ENCODE results near the gene MTG2.
A peak's percentile ranks its signal among the peaks of the same experiment; 100 is the strongest.

The MTG2 gene

DNA sequence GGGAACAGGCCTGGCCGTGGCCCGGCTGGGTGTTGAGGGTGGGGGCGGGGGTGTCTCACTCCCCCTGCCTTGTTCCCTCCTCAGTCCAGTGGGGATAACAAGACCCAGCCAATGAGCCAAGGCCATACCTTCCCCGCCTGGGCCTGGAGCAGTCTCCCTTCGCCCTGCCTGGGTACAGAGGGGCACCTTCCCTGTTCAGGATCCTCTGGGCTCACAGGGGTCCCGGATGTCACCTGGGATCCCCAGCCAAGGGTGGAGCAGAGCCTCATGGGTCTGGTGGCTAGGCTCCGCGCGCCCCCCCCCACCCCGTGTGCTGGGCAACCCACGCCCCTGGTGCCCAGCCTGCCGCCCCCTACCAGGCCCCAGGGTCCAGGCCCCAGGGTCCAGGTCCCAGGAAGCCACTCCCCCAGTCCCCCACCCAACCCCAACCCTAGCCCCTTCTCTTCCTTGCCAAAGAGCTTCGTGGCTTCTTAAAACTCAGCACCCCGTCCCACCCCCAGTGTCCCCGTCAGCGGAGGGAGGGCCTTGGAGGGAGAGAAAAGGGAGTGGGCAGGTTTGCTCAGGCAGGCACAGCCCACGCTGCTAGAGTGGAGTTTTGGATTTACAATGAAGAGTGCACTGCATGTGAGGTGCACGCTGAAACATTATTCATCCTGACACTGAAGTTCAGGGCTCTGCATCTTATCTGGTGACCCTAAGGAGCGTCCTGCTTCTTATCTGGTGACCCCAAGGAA is 25.4 kb downstream of the MTG2 start:
- DNase-seq, result no peak

- DNase-seq, result no peak
Measured at GRCh38 chr20:62208795-62209755, 26.2 kb downstream of the MTG2 start.

DNA sequence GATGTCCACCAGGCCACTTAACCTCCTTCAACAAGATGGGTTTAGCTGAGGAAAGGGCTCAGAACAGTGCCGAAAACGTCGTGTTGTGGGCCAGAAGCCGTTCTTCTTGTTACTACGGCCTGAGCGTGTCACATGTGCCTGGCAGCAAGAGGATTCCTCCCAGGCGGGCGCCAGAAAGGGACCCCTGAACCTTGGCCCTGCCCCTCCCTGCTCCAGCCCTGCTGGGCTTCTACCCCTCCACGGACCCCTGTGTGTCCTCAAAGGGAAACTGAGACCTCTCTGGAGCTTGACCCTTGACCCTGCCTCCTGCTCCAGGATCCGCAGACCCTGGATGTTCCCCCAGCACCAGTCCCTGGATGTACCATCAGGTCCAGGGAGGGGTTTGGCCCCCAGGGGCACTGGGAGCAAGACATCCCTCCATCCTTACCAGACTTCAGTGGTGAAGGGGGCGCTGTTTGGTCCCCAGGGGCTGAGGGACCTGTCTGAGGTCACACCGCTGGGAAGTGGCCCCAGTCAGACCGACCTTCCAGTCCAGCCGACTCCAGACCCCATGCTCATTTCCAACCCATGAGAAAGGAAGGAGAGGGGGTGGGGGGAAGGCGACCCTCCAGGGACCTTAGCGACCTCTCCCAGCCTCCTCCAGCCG is 27.1 kb downstream of the MTG2 start:
- no peak for DNase-seq

DNA sequence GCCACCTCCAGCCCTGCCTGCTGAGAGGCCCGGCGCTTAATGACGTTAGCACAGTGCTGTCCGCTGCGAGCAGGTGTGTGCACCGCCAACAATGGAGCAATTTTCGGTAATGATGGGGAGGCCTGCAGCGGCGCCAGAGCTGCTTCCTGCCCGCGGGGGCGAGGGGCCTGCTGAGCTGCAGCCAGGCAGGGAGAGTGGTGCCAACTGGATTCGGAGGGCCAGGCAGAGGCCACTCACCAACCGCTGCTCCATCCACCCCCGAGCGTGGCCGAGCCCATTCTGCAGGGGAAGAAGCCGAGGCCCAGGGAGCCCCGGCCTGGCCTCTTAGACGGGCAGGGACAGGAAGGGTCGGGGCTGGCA is 27.6 kb downstream of the MTG2 start:
- no peak for DNase-seq

DNA sequence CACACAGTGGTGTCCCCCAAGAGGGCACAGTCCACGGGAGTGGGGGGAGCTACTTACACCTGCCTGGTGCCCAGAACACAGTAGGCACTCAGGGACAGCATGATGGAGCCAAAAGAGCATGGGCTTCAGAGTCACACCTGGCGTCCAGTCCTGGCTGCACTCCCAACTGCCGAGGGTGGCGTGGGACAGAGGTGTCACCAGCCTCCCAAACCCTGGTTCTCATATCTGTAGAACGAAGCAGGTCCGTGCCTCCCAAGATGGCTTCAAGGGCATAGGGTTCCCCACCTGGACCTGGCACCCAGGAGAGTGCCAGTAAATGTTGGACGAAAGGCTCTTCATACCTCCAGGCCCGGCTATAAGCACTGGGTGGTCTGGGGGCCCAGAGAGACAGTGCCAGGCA is 28.4 kb downstream of the MTG2 start:
- DNase-seq, result no peak

DNA sequence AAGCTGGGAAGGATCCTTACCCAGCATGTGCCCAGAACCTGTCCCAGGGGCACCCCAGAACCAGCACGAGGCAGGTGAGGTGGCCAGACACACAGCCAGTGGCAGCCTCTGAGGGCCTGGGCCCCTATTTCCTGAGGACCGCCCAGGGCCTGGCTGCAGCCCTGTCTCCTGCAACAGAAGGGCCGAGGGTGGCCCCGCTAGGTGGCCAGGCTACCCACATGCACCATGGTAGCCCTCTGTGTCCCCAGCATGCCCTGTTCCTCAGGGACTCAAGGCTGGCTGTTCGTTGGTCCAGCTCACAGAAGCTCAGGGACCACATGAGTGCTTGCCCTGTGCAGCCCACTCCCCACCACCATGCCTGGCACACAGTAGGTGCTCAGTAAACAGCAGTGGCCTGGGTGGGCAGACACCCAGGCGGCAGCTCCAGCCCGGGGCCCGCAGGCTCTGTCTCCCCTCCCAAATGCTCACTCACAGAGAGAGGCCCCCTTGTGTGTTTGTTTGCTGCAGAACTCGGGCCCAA is 29.0 kb downstream of the MTG2 start:
- no peak for DNase-seq

GRCh38 chr20:62212299-62212698 is 29.5 kb downstream of the MTG2 start:
- no peak for DNase-seq

- DNase-seq, result no peak
Measured at GRCh38 chr20:62214067-62214466, 31.2 kb downstream of the MTG2 start.

DNA sequence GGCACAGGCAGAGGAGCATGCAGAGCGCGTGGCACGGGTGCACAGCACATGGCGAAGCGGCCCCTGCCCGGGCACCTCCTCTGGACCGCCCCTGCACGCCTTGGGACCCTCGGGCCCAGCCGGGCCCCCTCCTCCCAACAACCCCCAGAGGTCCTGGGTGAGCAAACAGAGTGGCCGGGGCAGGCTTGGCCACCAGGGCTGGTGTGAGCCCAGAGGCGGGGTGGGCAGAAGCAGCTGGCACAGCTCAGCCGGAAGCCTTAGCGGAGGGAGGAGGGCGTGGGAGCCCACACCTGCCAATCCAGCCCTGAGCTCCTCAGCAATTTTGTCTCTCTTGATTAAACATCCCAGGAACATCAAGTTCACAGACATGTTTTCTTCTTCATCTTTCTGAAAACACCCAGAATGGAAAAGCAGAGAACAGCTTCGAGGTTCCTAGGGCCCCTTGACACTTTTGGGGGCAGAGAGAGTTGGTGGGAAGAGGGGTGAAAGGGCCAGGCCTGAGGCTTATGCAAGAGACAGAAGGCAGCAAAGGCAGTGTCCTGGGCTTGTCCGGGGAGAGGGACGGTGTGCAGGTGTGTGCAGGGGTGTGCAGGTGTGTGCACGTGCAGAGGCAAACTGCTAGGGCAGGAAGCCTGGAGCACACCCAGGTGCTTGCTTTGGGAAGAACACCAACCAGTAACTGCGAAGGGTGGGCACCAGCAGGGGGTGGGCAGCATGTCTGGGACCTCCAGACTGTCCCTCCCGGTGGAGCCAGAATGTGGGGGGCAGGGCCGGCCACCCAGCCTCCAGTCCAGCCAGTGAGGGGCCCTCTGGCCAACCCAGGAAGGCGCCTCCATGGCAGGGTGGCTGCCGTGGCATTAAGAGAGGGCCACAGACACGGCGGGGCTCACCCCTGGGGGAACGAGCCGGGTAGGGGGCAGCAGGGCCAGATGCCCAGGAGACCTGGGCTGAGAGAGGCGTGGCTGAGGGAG is 32.5 kb downstream of the MTG2 start:
- DNase-seq, result no peak

DNA sequence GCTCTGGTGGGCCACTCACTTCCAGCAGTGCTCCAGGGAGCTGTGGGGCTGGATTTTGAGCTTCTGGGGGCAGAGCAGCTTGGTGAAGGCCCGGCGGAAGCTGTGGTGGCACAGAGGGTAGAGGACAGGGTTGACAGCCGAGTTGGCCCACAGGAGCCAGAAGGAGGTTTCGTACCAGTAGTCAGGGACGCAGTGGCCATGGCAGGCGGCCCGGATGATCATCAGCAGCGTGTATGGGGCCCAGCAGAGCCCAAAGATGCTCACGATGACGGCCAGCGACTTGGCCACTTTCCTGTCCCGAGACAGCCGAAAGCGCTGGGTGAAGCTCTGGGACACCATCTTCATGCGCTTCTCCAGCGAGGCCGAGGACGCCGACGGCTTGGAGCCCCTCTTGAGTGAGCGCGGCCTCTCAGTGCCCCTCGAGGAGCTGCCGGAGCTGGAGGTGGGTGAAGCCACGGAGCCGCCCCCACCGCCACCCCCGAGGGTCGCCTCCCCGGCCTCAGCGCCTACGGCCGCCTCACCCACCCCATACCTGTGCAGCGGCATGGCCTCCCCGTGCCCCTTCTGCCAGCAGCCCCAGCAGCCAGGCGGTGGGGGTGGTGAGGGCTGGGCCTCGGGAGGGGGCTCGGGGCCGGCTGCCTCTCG is 33.3 kb downstream of the MTG2 start:
- DNase-seq, result no peak

DNA sequence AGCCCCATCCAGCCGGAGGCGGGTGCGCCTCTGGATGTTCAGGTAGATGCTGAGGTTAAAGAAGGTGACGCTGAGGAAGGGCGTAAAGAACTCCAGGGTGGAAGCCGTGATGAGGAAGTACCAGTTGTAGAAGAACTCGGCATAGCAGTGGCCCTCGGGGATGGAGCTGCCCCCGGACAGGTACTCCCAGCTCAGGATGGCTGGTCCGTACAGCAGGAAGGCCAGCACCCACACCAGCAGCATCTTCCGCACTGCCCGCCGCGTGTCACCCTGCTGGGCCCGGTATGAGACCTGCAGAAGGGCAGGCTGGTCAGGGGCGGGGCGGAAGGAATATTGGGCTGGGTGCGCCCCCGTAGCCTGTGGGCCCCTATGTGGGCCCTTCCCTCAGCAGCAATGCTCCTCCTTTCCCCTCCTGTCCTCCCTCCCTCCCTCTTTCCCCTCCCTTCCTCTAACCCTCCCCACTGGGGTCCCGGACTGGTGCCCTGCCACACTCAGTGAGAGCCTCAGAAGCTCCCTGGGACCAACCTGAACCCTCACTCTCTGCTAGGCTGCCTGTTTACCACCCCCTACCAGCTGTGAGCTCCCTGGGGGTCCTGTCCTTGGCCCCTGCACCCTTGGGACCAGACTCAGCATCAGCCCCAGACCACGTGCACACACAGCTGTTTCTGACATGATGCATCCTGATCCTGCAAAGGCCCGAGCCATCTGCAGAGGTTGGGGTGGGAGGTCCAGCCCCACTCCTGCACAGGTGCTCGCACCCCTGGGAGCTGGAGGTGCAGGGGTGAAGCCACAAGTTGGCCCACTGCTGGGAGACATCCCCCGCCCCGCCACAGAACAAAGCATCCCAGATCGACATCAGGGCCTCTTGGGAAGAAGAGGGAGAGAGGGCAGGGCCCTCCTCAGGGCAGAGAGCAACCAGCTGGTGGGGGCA is 34.1 kb downstream of the MTG2 start:
- no peak for DNase-seq

- no peak for DNase-seq
Measured at GRCh38 chr20:62217913-62218773, 35.3 kb downstream of the MTG2 start.

DNA sequence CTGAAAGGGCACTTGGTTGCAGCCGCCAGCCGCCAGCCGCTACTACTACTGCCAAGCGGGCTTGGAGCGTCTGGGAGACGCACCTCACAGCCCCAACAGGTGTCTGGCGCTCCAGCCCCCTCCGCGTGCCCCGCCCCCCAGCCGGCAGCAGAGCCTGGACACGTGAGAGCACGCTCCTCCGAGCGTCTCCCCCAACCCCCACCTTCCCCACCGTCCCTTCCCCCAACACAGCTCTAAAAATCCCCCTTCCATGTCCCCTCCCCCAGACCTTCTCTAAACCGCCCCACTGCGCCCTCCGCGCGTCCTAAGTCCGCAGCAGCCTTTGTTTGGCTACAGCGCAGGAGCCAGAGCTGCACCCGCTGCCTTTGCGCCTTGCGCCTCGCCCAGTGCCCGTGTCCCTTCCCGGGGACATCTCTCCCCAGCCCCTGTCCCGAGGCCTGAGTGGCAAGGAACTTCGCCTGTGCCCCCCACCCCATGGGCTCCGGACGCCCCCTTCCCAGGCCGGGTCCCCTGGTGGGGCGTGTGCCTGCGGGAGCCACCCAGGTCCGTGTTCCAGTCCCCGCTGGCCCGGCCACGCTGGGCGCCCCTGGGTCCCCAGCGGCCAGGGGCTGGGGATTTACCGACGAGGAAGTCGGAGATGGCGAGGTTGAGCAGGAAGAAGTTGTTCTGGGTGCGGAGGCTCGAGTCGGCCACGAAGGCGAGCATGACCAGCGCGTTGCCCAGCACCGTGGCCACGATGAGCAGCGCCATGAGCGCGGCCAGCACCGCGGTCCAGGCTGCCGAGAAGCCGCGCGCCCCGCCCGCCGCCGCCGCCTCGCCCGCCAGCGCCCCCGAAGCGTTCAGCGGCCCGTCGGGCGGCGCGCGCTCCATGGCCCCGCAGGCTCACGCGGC is 36.5 kb downstream of the MTG2 start:
- DNase-seq, result no peak

DNA sequence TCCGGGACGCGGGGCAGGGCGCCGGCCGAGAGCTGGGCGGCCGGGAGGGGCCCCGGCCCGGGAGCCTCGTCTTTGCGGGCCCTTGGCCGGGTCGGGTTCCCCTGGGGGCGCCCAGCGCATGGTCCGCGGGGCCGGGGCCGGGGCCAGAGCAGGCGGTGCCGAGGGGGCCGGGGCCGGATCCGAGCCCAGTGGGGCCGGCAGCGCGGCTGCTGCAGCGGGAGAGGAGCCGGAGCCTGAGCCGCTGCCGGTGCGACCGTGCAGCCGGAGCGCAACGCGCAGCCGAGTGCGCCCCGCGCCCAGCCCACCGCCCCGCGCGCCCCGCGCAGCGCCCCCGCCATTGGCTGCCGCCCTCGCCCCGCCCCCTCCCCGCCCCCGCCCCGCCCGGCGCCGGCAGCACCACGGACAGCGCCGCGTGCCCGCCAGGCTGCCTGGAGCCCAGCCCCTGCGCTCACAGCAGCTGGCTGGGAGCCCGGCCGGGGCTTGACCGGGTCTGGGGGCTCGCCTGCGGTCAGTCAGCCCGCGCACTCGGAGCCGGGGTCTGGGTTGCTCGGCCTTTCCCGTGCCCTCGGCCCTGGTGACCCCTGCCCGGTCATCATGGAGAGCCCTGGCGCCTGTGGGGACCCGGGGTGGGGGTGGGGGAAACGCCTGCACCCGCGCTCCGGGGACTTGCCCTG is 37.3 kb downstream of the MTG2 start, which contains the start of gene HRH3:
Gene HRH3, minus strand, starts transcription at position 287 of the 674 bp plus-strand sequence. CDS start 308 bp downstream, outside the sequence.
- DNase-seq, result peak; percentile 20

- no peak for DNase-seq
Measured at GRCh38 chr20:62220666-62221568, 38.1 kb downstream of the MTG2 start.

DNA sequence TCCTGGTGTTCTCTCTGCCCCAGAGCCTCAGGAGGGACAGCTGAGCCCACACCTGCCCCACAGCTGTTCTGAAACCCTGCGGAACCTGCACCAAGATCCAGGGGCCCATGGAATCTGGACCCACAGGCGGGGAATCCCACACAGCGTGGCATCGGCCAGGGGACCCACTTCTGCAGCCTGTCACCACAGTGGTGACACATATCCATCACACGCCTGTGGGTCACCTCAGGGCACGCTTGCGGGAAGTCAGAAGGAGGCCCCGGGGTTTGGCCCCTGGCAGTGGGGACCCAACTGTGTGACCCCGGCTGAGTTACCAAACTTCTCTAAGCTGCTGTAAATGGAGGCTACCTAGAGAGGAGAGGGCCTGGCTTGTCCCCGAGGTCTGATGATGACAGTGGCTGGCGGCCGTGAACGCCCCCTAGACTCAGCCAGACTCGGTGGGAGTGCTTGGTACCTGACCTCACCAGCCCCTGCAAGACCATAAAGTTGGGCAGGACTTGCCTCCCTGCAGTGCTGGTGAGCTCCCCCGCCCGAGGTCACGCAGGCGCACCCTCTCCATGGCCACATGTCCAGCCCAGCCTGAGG is 39.5 kb downstream of the MTG2 start:
- no peak for DNase-seq
